Medulla oblongata (tissue), 1 donor: Measurements from ENCODE around the gene LARP4B.
"Not testable (repeated sequence)": the region's sequence is repeated elsewhere in the genome, so short reads cannot be mapped to it uniquely, and the experiment has no call there.

Source experiments
- DNase-seq: peaks from one replicate; pipeline ENCODE4 v3.0.0-alpha.2; 2015; ENCODE audit errors: extremely low spot score

LARP4B gene

GRCh38 chr10:958106-958505 lies 26.6 kb upstream of the LARP4B start:
- no peak for DNase-seq

- no peak for DNase-seq
Measured at GRCh38 chr10:955820-956217, 24.3 kb upstream of the LARP4B start.

GRCh38 chr10:955127-955819 lies 23.8 kb upstream of the LARP4B start:
- no peak for DNase-seq

GRCh38 chr10:954396-954795 lies 22.9 kb upstream of the LARP4B start:
- no peak for DNase-seq

GRCh38 chr10:953836-954235 lies 22.3 kb upstream of the LARP4B start:
- no peak for DNase-seq

GRCh38 chr10:949446-949845 lies 17.9 kb upstream of the LARP4B start:
- DNase-seq: no peak

- no peak for DNase-seq
Measured at GRCh38 chr10:948347-948746, 16.8 kb upstream of the LARP4B start.

- no peak for DNase-seq
Measured at GRCh38 chr10:947881-948280, 16.4 kb upstream of the LARP4B start.

- DNase-seq: peak; percentile 17
Measured at GRCh38 chr10:947051-947450, 15.5 kb upstream of the LARP4B start.

- DNase-seq: no peak
Measured at GRCh38 chr10:945778-946177, 14.3 kb upstream of the LARP4B start.

GRCh38 chr10:944034-944831 lies 12.7 kb upstream of the LARP4B start:
- DNase-seq: peak; percentile 52

GRCh38 chr10:943334-944033 lies 12.0 kb upstream of the LARP4B start:
- no peak for DNase-seq

GRCh38 chr10:938941-939678 lies 7.6 kb upstream of the LARP4B start:
- no peak for DNase-seq

GRCh38 chr10:934746-935406 lies 3.4 kb upstream of the LARP4B start:
- no peak for DNase-seq

- DNase-seq: not testable (repeated sequence)
Measured at GRCh38 chr10:934165-934564, 2.7 kb upstream of the LARP4B start.

- DNase-seq: no peak
Measured at GRCh38 chr10:932589-932988, 1.1 kb upstream of the LARP4B start.

GRCh38 chr10:930625-931325 lies 730 bp downstream of the LARP4B start:
- peak; percentile 14 for DNase-seq

GRCh38 chr10:929960-930624 lies 1.4 kb downstream of the LARP4B start:
- peak; percentile 43 for DNase-seq

- DNase-seq: no peak
Measured at GRCh38 chr10:927131-927530, 4.4 kb downstream of the LARP4B start.

GRCh38 chr10:926075-926698 lies 5.3 kb downstream of the LARP4B start:
- no peak for DNase-seq
